ENCODE measurements around the gene ANKMY2. TPM values are rescaled to one million over a fixed set of nuclear protein-coding genes. Genes with fewer than 3 reads are reported as not detected.

The ANKMY2 gene
- total and polyA plus RNA-seq, 9 donors = 9.9 to 26.5 (median 21.7) TPM

- Histone ChIP-seq H3K27me3 (no peaks in the 10 kb centered on the region), H3K4me3 (no peak overlapping the region), H3K9me3 (no peaks in the 10 kb centered on the region), H3K36me3 (no peaks in the 10 kb centered on the region), H3K27ac (no peak overlapping the region), H3K4me1 (ENCODE audit: insufficient read depth) (no peaks in the 10 kb centered on the region)
- 85 to 91% (median 89%) methylated on average over 1 of the region's 1 CpG for WGBS, 3 donors
- no peak for DNase-seq
- TF ChIP-seq POLR2A (IDR thresholded peaks at IDR 0.05) (no peak), EP300 (IDR thresholded peaks at IDR 0.05) (no peak)
- TF ChIP-seq, protein P1, sequence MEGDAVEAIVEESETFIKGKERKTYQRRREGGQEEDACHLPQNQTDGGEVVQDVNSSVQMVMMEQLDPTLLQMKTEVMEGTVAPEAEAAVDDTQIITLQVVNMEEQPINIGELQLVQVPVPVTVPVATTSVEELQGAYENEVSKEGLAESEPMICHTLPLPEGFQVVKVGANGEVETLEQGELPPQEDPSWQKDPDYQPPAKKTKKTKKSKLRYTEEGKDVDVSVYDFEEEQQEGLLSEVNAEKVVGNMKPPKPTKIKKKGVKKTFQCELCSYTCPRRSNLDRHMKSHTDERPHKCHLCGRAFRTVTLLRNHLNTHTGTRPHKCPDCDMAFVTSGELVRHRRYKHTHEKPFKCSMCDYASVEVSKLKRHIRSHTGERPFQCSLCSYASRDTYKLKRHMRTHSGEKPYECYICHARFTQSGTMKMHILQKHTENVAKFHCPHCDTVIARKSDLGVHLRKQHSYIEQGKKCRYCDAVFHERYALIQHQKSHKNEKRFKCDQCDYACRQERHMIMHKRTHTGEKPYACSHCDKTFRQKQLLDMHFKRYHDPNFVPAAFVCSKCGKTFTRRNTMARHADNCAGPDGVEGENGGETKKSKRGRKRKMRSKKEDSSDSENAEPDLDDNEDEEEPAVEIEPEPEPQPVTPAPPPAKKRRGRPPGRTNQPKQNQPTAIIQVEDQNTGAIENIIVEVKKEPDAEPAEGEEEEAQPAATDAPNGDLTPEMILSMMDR (IDR thresholded peaks at IDR 0.05) = no peak
- intact Hi-C loops (cut with DNase I) = no loop called here
Observed at GRCh38 chr7:16594676-16595075, 50.9 kb downstream of the ANKMY2 start.

DNA sequence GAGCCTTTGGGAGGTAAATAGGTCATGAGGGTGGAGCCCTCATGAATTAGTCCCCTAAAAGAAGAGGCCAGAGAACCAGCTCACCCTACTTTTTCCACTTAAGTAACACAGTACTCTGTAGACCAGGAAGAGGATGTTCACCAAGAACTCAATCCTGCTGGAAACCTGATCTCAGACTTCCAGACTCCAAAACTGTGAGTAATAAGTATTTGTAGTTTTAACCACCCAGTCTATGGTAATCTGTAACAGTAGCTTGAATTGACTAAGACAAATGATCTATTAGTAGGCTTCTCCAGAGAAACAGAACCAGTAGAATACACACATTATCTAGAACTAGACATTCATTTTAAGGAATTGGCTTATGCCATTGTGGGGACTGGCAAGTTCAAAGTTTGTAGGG, 51.5 kb downstream of the ANKMY2 start:
- Histone ChIP-seq H3K27me3 (no peaks in the 10 kb centered on the region), H3K4me3 (no peak overlapping the region), H3K4me1 (ENCODE audit: insufficient read depth) (no peaks in the 10 kb centered on the region), H3K36me3 (no peaks in the 10 kb centered on the region), H3K27ac (no peak overlapping the region), H3K9me3 (no peaks in the 10 kb centered on the region)
- intact Hi-C loops (cut with DNase I) = no loop called here
- DNase-seq = no peak
- TF ChIP-seq POLR2A (IDR thresholded peaks at IDR 0.05) = no peak
- no peak for TF ChIP-seq EP300 (IDR thresholded peaks at IDR 0.05)
- TF ChIP-seq, protein P1 (IDR thresholded peaks at IDR 0.05) = no peak

DNA sequence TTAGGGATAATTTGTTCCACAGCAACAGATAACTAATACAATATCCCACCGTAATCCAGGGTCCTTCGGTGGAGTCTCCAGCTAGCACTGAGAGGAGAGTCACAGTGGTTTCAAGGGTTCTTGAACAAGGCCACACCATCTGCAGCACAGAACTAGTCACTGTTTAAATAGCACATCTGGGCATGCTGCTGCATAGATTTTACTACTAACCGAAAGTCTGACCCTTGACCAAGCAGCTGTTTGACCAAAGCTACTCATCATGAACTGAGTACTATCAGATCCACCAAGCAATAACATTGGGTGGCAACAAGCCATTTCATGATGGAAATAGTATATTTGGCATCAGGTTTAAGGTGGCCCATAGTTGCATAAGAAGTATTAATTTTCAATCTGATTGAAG, 53.2 kb downstream of the ANKMY2 start:
- H3K36me3 ChIP-seq = no peaks in the 10 kb centered on the region
- TF ChIP-seq POLR2A (IDR thresholded peaks at IDR 0.05) = no peak
- TF ChIP-seq EP300 (IDR thresholded peaks at IDR 0.05) = no peak
- TF ChIP-seq, protein P1 (IDR thresholded peaks at IDR 0.05) = no peak
- H3K27ac ChIP-seq = no peak overlapping the region
- H3K4me1 ChIP-seq (ENCODE audit: insufficient read depth) = no peaks in the 10 kb centered on the region
- H3K27me3 ChIP-seq = no peaks in the 10 kb centered on the region
- no peak for DNase-seq
- 78 to 96% (median 94%) methylated on average over 3 of the region's 3 CpGs for WGBS, 3 donors
- intact Hi-C loops (cut with DNase I) = no loop called here
- no peaks in the 10 kb centered on the region for H3K9me3 ChIP-seq
- H3K4me3 ChIP-seq = no peak overlapping the region

DNA sequence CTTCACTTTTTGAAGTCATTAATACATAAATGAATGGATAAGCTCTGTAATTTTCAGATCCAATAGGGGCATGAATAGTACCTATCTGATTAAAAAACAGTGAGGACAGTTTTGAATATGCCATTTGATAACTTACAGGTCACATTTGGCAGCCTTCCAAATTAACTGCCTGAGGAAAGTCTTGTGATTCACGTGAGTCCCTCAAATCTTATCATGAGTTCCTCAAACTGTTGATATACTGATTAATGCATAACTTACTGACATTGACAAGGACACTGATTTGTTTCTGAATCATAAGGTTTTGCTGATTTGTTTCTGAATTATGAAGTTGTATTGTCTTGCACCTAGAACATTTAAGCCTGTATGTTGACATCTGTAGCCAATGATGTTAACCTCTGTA, 55.1 kb downstream of the ANKMY2 start:
- DNase-seq = no peak
- Histone ChIP-seq H3K27me3 (no peaks in the 10 kb centered on the region), H3K4me3 (no peak overlapping the region), H3K27ac (no peak overlapping the region), H3K9me3 (no peaks in the 10 kb centered on the region), H3K36me3 (no peaks in the 10 kb centered on the region), H3K4me1 (ENCODE audit: insufficient read depth) (no peaks in the 10 kb centered on the region)
- intact Hi-C loops (cut with DNase I) = no loop called here
- no peak for TF ChIP-seq POLR2A (IDR thresholded peaks at IDR 0.05)
- TF ChIP-seq, protein P1 (IDR thresholded peaks at IDR 0.05) = no peak
- no peak for TF ChIP-seq EP300 (IDR thresholded peaks at IDR 0.05)
- 11 to 41% (median 18%) methylated on average over 1 of the region's 1 CpG for WGBS, 3 donors

GRCh38 chr7:16589881-16590280, 55.7 kb downstream of the ANKMY2 start:
- H3K9me3 ChIP-seq = no peaks in the 10 kb centered on the region
- 57 to 64% (median 63%) methylated on average over 2 of the region's 2 CpGs for WGBS, 3 donors
- H3K36me3 ChIP-seq = no peaks in the 10 kb centered on the region
- no peaks in the 10 kb centered on the region for H3K27me3 ChIP-seq
- no peak for DNase-seq
- TF ChIP-seq POLR2A (IDR thresholded peaks at IDR 0.05) = no peak
- TF ChIP-seq, protein P1 (IDR thresholded peaks at IDR 0.05) = no peak
- intact Hi-C loops (cut with DNase I) = no loop called here
- no peaks in the 10 kb centered on the region for H3K4me1 ChIP-seq (ENCODE audit: insufficient read depth)
- H3K27ac ChIP-seq = no peak overlapping the region
- no peak overlapping the region for H3K4me3 ChIP-seq

Data from ovary (tissue), 9 donors.